ENCODE results near the gene ATRNL1.

The ATRNL1 gene

GRCh38 chr10:115093286-115093775, at the start of gene ATRNL1:
TSS of gene ATRNL1 (plus strand) at chr10:115093365. CDS start at chr10:115093751, 386 bp downstream.
- no peak for DNase-seq (ENCODE audit: low read depth)

DNA sequence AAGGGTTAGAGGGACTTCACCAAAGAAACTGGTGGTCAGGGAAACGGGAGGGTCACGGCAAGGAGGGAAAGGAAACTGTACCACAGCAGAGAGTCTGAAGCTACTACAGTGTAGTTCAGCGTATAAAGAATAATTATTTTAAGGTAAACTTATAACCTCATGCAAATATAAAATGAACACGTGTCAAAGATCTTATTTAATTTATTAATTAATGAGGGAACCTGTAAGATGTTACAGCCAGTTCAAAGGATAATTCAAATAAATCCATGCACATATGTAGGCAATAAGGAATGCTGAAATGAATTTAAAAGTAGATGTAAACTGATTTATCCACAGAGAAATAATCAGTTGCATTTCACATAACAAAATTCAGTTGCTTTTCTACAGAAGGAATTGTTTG, 49.4 kb upstream of the ATRNL1 start:
- no peak for DNase-seq (ENCODE audit: low read depth)

DNA sequence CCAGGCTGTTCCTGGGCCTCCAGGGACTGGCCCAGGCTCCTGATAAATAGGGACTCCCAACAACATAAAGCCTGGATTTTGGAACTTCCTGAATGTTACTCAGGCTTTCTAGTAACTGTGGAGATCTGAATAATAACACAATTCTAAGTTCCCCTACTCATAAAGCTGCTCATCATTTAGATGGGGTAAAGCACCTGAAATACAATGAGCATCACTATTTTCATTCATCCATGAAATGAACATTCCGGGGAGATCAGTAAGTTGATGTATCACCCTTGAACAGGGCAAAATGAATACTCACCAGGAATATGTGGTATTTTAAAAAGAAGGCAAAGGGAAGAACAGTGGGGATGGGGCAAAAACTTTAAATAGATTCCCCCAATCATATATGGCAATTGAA, 48.3 kb upstream of the ATRNL1 start:
- no peak for DNase-seq (ENCODE audit: low read depth)

DNA sequence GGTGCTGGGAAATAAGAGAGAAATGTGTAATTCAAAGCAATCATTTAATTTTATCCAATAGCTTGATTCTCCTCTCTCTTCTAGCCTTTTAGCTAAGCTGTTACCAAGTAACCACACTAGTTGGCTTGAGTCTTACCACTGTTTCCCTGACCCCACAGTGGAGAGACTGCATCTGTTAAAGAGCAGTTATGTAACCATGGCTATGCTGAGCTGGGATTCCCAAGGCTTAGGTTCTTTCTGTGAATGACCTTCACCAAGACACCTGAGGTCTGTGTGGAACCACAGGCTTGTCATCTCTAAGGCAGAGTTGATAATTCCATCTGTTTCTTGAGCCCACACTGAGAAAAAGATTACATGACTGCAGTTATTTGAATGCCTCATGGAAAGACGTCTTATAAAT, 47.7 kb upstream of the ATRNL1 start:
- no peak for DNase-seq (ENCODE audit: low read depth)

- DNase-seq (ENCODE audit: low read depth), result no peak
Measured at GRCh38 chr10:115046686-115047236, 46.4 kb upstream of the ATRNL1 start.

DNA sequence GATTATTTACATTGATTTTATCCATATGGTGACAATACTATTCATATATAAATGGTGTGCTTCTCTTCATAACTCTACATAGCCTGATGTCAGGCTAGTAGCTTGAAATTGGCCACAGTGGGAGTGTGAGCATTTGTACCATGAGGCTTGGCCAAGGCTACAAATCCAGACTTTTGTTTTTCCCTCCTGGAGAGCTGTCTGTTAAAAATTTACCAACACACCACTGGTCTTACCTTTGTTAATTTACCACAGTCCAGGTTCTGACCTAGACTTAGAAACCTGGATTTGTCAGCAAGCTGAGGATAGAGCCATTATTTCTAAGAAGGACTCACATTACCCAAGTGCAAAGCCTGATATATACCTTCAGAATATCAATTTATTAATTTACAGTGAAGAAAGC, 45.5 kb upstream of the ATRNL1 start:
- no peak for DNase-seq (ENCODE audit: low read depth)

DNA sequence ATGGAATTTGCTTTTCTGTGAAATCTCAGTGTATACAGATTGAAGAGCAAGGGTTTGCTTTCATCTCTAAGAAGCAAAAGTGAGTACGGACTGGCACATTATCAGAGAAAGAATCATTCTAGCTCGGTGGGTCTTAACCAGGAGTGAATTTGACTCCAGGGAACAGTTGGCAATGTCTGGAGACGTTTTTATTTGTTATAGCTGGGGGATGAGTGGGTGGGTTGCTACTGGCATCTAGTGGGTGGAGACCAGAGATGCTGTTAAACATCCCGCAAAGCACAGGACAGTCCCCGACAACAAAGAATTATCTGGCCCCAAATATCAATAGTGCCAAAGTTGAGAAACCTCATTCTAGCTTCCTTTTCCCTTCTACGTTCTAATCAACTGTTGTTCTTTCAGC, 43.8 kb upstream of the ATRNL1 start:
- no peak for DNase-seq (ENCODE audit: low read depth)

GRCh38 chr10:115049960-115050359, 43.2 kb upstream of the ATRNL1 start:
- DNase-seq (ENCODE audit: low read depth), result no peak

DNA sequence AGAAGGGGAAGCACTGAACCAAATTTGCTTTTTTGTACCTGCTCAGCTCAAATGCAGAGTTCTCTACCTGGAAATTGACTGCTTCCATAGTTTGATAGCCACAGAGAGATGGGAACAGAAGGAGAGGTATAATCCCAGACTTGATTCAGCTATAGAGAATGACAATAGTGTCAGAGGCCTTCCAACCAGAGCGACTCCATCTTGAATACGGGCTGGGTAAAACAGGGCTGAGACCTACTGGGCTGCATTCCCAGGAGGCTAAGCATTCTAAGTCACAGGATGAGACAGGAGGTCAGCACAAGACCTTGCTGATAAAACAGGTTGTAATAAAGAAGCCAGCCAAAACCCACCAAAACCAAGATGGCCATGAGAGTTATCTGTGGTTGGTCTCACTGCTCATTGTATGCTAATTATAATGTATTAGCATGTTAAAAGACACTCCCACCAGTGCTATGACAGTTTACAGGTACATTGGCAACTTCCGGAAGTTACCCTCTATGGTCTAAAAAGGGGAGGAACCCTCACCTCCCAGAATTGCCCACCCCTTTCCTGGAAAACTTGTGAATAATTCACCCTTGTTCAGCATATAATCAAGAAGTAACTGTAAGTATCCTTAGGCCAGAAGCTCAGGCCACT, 42.7 kb upstream of the ATRNL1 start:
- no peak for DNase-seq (ENCODE audit: low read depth)

DNA sequence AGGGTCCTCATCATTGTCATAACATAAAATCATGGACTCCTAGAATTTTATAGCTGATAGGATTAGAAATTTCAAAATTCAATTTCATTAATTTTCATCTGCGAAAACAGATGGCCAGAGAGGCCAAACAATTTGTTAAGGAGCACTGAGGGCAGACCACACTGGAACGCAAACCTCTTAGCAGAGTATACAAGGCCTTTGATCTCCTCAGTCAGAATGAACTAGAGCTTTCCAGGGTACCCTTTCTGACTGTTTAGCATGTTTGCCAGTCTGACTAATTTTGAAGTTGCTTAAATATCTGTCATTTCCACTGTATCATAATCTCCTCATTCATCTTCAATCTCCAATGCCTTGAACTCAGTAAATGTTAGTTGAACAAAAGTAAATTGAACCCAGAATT, 41.9 kb upstream of the ATRNL1 start:
- DNase-seq (ENCODE audit: low read depth), result no peak

DNA sequence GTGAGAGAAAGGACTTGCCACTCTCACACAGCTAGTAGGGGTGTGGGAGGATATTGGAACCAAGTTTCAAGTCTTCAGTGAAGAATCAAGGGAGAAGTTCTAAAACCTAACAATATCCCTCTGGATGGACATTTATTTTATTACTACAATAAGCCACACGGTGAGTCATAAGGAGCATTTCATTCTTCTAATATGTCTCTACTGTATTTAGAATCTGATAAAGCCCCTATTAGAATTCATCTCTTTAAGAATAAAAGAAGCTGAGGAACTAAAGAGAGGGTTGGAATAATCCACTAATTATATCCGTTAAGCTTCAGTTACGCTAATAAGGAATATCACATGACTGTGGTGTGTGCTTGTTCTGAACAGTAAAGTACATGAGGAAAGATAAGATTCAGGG, 40.9 kb upstream of the ATRNL1 start:
- no peak for DNase-seq (ENCODE audit: low read depth)

- DNase-seq (ENCODE audit: low read depth), result no peak
Measured at GRCh38 chr10:115052728-115053127, 40.4 kb upstream of the ATRNL1 start.

- DNase-seq (ENCODE audit: low read depth), result no peak
Measured at GRCh38 chr10:115056186-115056585, 37.0 kb upstream of the ATRNL1 start.

GRCh38 chr10:115059301-115059898, 33.8 kb upstream of the ATRNL1 start:
- no peak for DNase-seq (ENCODE audit: low read depth)

GRCh38 chr10:115063701-115064658, 29.2 kb upstream of the ATRNL1 start:
- no peak for DNase-seq (ENCODE audit: low read depth)

GRCh38 chr10:115065801-115066200, 27.4 kb upstream of the ATRNL1 start:
- no peak for DNase-seq (ENCODE audit: low read depth)

DNA sequence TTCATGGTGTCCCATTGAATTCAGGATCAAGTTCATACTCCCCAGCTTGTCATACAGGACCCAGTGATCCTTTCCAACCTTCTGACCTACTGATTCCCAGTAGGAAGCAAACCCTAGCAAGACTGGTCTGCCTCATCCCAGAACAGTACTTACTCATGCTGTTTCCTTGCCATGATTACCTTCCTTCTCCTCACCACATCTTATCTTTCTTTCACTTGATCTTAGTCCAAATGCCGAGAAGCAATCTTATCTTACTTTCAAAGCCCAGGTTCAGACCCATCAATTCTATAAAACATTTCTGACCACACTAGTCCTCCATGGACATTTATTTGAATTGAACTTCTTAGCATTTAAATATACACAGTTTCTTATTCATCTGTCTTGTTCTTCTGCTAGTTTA, 26.6 kb upstream of the ATRNL1 start:
- no peak for DNase-seq (ENCODE audit: low read depth)

DNA sequence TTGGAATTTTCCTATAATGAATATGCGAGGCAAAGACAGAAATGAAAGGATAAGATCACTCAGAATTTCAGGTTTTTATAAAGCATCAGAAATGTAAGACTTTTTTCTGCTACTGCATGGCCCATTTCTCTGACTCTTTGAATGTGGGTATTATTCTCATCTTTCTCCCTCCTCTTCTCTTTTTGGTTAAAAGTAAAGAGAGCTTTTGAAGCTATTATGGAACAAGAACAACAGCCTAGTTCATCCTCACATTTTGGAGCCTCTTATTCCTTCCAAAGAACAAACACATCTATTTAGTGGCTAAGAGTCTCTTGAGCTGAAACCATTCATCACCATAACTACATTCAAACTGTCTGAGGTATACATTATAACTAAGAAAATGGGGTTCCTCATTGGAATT, 19.4 kb upstream of the ATRNL1 start:
- no peak for DNase-seq (ENCODE audit: low read depth)

- DNase-seq (ENCODE audit: low read depth), result no peak
Measured at GRCh38 chr10:115082506-115082905, 10.7 kb upstream of the ATRNL1 start.

DNA sequence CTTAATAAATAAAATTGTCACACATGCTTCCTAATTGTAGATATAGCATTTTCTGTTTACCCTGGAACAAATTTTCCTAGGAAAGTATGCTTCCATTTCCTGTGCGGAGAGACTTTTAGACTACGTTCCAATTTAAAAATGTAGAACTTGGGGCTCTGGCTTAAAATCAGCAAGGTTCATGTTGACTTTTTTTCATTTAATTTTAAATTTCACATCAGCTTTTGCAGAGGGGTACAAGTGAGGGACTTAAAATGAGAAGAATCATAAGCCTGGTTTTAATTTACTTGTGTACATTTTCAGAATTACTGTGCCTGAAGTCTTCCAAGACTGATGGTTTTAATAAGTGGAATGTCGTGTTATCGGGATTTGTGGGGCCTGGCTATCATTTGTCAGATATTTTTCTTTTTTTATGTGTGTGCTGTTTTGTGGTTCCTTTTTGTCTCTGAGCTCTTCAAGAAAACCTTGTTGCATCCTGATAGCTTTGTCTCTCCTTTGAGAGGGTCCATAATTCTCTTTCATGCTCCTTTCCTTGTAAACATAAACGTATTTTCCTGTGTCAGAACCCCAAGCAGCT, 8.8 kb upstream of the ATRNL1 start:
- DNase-seq (ENCODE audit: low read depth), result no peak

DNA sequence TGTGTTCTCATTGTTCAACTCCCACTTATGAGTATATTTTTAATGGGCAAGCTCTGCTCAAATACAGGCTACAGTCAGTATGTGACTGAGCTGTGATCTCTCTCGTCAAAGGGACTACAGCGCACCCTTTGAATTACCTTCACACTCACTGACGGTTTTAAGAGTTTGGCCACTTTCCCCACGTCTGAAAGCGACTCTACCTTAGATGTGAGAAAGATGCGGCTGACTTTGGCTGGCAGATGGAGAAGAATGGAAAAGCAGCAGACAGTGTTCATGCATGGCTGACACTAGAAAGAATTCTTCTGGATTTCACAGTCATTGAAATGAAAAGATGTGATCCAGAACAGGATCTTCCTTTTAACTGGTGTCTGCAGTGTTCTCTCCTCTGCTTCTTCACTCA, 2.0 kb upstream of the ATRNL1 start:
- no peak for DNase-seq (ENCODE audit: low read depth)

DNA sequence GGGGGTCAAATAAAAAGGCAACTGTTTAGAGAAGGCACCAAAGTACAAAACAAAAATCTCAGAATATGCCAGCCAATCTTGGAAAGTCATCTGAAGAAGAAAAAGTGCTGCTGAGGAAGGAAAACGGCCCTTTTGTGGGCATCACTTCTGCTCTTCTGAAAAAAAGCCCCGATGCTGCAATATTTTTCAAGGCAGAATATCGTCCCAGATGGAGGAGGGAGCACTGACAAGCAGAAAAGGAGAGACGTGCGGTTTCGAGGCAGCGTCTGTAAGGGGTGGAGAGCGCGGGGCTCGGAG, 959 bp upstream of the ATRNL1 start:
- DNase-seq (ENCODE audit: low read depth), result no peak

Measured in stimulated activated CD8-positive, alpha-beta memory T cell treated with anti-CD3 and anti-CD28 coated beads, Interleukin-15, amount 100 ng/mL, for 24 hours (primary cell).